Spinal cord (tissue), 10 donors: ENCODE results near the gene SLC25A12. TPM values are rescaled to one million over a fixed set of nuclear protein-coding genes. Genes with fewer than 3 reads are reported as not detected.
A peak's percentile ranks its signal among the peaks of the same experiment; 100 is the strongest.
"Not testable (repeated sequence)": the region's sequence is repeated elsewhere in the genome, so short reads cannot be mapped to it uniquely, and the experiment has no call there.

Source experiments
- DNase-seq, 6 donors: peaks; one replicate each; pipeline versions ENCODE4 v3.0.0 to v3.0.0-alpha.2; 2013 to 2015; ENCODE audit warnings: low spot score in 6 of 6, low read depth in 4 of 6
- H3K27ac ChIP-seq: one replicate; pipeline ENCODE4 v1.5.1; 2013; ENCODE audit warnings: low read depth, low read length, control low read depth
- H3K27me3 ChIP-seq: one replicate; pipeline ENCODE4 v1.6.1; 2013; ENCODE audit warnings: low read length; ENCODE audit not compliant: control insufficient read depth, insufficient read depth
- H3K36me3 ChIP-seq: one replicate; pipeline ENCODE4 v1.6.1; 2013; ENCODE audit warnings: low read length; ENCODE audit not compliant: control insufficient read depth, insufficient read depth
- H3K4me1 ChIP-seq: one replicate; pipeline ENCODE4 v1.6.1; 2013; ENCODE audit warnings: low read length; ENCODE audit not compliant: control insufficient read depth, insufficient read depth
- H3K4me3 ChIP-seq: one replicate; pipeline ENCODE4 v1.5.1; 2013; ENCODE audit warnings: low read depth, low read length, control low read depth
- H3K9me3 ChIP-seq: one replicate; pipeline ENCODE4 v1.6.1; 2013; ENCODE audit warnings: low read length; ENCODE audit not compliant: control insufficient read depth, insufficient read depth
- WGBS: methylation state at CpG from one replicate; pipeline ENCODE4 v1.1.5; 2013; ENCODE audit warnings: missing lambda C conversion rate; ENCODE audit not compliant: insufficient coverage; 5-methylcytosine and 5-hydroxymethylcytosine counted together
- polyA plus RNA-seq, 2 donors: library from polyadenylated mRNA; unstranded; fragments of 120-200 nt; gene quantifications; one replicate each; pipeline ENCODE4 v1.2.1, GENCODE V29; 2013; ENCODE audit not compliant: insufficient read length in 2 of 2
- total RNA-seq, 2 donors: library from RNA; depleted of rRNA in 1 of 2; stranded (reverse); fragments of 120-200 nt in 1 of 2; fragments of >200 nt in 1 of 2; gene quantifications; one replicate each; pipeline versions ENCODE4 v1.2.3 to v1.2.4, GENCODE V29; 2013 to 2014
- donor health status: healthy.

The SLC25A12 gene
- total and polyA plus RNA-seq, 4 donors, result 35.9 to 87.9 (median 54.5) TPM

GRCh38 chr2:171813729-171814128 lies 80.3 kb downstream of the SLC25A12 start:
- Histone ChIP-seq H3K9me3 (no peaks in the 10 kb centered on the region), H3K27ac (no peak overlapping the region), H3K36me3 (no peaks in the 10 kb centered on the region), H3K27me3 (no peaks in the 10 kb centered on the region), H3K4me1 (no peaks in the 10 kb centered on the region), H3K4me3 (no peak overlapping the region)
- no peak for DNase-seq
- no CpG with 5 or more reads among the region's 5 CpGs for WGBS

- Histone ChIP-seq H3K36me3 (no peaks in the 10 kb centered on the region), H3K27ac (no peak overlapping the region), H3K4me3 (no peak overlapping the region), H3K9me3 (no peaks in the 10 kb centered on the region), H3K27me3 (no peaks in the 10 kb centered on the region), H3K4me1 (no peaks in the 10 kb centered on the region)
- WGBS, result no CpG with 5 or more reads among the region's 3 CpGs
- no peak for DNase-seq
These were observed 80.9 kb downstream of the SLC25A12 start for GRCh38 chr2:171813126-171813525.

- H3K4me3 ChIP-seq, result no peak overlapping the region
- no peaks in the 10 kb centered on the region for H3K9me3 ChIP-seq
- 43% methylated on average over 1 of the region's 4 CpGs for WGBS
- DNase-seq, result peak in 2 of 6 donors; percentile 41 to 78
- H3K27ac ChIP-seq, result no peak overlapping the region
- H3K36me3 ChIP-seq, result no peaks in the 10 kb centered on the region
- no peaks in the 10 kb centered on the region for H3K27me3 ChIP-seq
- no peaks in the 10 kb centered on the region for H3K4me1 ChIP-seq
These were observed 82.8 kb downstream of the SLC25A12 start for GRCh38 chr2:171811245-171811628.

- 55% methylated on average over 2 of the region's 5 CpGs for whole genome bisulfite sequencing
- Histone ChIP-seq H3K27me3 (no peaks in the 10 kb centered on the region), H3K36me3 (peaks cover 6% of the 10 kb centered on the region), H3K4me3 (no peak overlapping the region), H3K9me3 (no peaks in the 10 kb centered on the region), H3K27ac (no peak overlapping the region), H3K4me1 (no peaks in the 10 kb centered on the region)
- peak in 2 of 6 donors; percentile 27 to 76 for DNase-seq
These were observed 83.4 kb downstream of the SLC25A12 start for GRCh38 chr2:171810422-171811244.

- not testable (repeated sequence) for H3K27ac ChIP-seq, H3K9me3 ChIP-seq, H3K36me3 ChIP-seq, DNase-seq, H3K4me1 ChIP-seq, H3K27me3 ChIP-seq, H3K4me3 ChIP-seq
These were observed 85.2 kb downstream of the SLC25A12 start for GRCh38 chr2:171808885-171809284.

GRCh38 chr2:171807831-171808393 lies 86.1 kb downstream of the SLC25A12 start:
- WGBS, result 25% methylated on average over 1 of the region's 5 CpGs
- Histone ChIP-seq H3K36me3 (peaks cover 6% of the 10 kb centered on the region), H3K4me3 (no peak overlapping the region), H3K27me3 (no peaks in the 10 kb centered on the region), H3K9me3 (no peaks in the 10 kb centered on the region), H3K4me1 (no peaks in the 10 kb centered on the region), H3K27ac (no peak overlapping the region)
- DNase-seq, result no peak

- DNase-seq, result peak in 1 of 6 donors; percentile 14
- no CpG with 5 or more reads among the region's 3 CpGs for WGBS
- Histone ChIP-seq H3K4me1 (no peaks in the 10 kb centered on the region), H3K27me3 (no peaks in the 10 kb centered on the region), H3K4me3 (no peak overlapping the region), H3K36me3 (peaks cover 6% of the 10 kb centered on the region), H3K27ac (no peak overlapping the region), H3K9me3 (no peaks in the 10 kb centered on the region)
These were observed 86.9 kb downstream of the SLC25A12 start for GRCh38 chr2:171807119-171807518.

- Histone ChIP-seq H3K27me3 (no peaks in the 10 kb centered on the region), H3K4me1 (no peaks in the 10 kb centered on the region), H3K4me3 (no peak overlapping the region), H3K9me3 (no peaks in the 10 kb centered on the region), H3K27ac (no peak overlapping the region), H3K36me3 (peaks cover 6% of the 10 kb centered on the region)
- 94% methylated on average over 2 of the region's 3 CpGs for WGBS
- DNase-seq, result no peak
These were observed 89.6 kb downstream of the SLC25A12 start for GRCh38 chr2:171804456-171804855.

- no peak overlapping the region for H3K27ac ChIP-seq
- no peak overlapping the region for H3K4me3 ChIP-seq
- no peaks in the 10 kb centered on the region for H3K27me3 ChIP-seq
- H3K36me3 ChIP-seq, result peaks cover 6% of the 10 kb centered on the region
- no peaks in the 10 kb centered on the region for H3K9me3 ChIP-seq
- no peak for DNase-seq
- H3K4me1 ChIP-seq, result no peaks in the 10 kb centered on the region
- no CpG with 5 or more reads among the region's 5 CpGs for WGBS
These were observed 90.3 kb downstream of the SLC25A12 start for GRCh38 chr2:171803757-171804156.

GRCh38 chr2:171800639-171801038 lies 93.4 kb downstream of the SLC25A12 start:
- H3K9me3 ChIP-seq, result no peaks in the 10 kb centered on the region
- H3K4me1 ChIP-seq, result no peaks in the 10 kb centered on the region
- no peak overlapping the region for H3K4me3 ChIP-seq
- no peak for DNase-seq
- no CpG with 5 or more reads among the region's 5 CpGs for WGBS
- no peak overlapping the region for H3K27ac ChIP-seq
- H3K36me3 ChIP-seq, result peaks cover under 1% of the 10 kb centered on the region
- no peaks in the 10 kb centered on the region for H3K27me3 ChIP-seq
